GM18868 (cell line): Measurements from ENCODE around the gene SLC22A14.

Source experiments
- ATAC-seq: cut with Tn5 transposase; IDR thresholded peaks from one replicate; pipeline ENCODE4 v1.9.1; 2021; ENCODE audit warnings: mild to moderate bottlenecking, moderate library complexity; ENCODE audit not compliant: unreplicated experiment

SLC22A14 gene

GRCh38 chr3:38337703-38338102, 55.6 kb downstream of the SLC22A14 start:
- no peak for ATAC-seq

- ATAC-seq, result no peak
Observed at GRCh38 chr3:38343797-38344594, 61.9 kb downstream of the SLC22A14 start.

- ATAC-seq, result peak; percentile 23
Observed at GRCh38 chr3:38345879-38346586, 63.9 kb downstream of the SLC22A14 start.

GRCh38 chr3:38346587-38347410, 64.7 kb downstream of the SLC22A14 start, which contains the start of gene XYLB:
TSS of gene XYLB (plus strand) at chr3:38346785. CDS start at chr3:38346869, 84 bp downstream.
- ATAC-seq, result peak; percentile 98

GRCh38 chr3:38347421-38348200, 65.5 kb downstream of the SLC22A14 start:
- ATAC-seq, result no peak

GRCh38 chr3:38348903-38349302, 66.8 kb downstream of the SLC22A14 start:
- ATAC-seq, result no peak

GRCh38 chr3:38349684-38350359, 67.7 kb downstream of the SLC22A14 start:
- ATAC-seq, result no peak

- ATAC-seq, result no peak
Observed at GRCh38 chr3:38353151-38353550, 71.1 kb downstream of the SLC22A14 start.

GRCh38 chr3:38354588-38355330, 72.7 kb downstream of the SLC22A14 start:
- no peak for ATAC-seq

- ATAC-seq, result no peak
Observed at GRCh38 chr3:38359038-38359437, 76.9 kb downstream of the SLC22A14 start.

GRCh38 chr3:38360345-38360744, 78.3 kb downstream of the SLC22A14 start:
- ATAC-seq, result no peak

- ATAC-seq, result no peak
Observed at GRCh38 chr3:38361496-38361895, 79.4 kb downstream of the SLC22A14 start.

- ATAC-seq, result no peak
Observed at GRCh38 chr3:38362825-38363224, 80.7 kb downstream of the SLC22A14 start.

GRCh38 chr3:38364721-38365400, 82.8 kb downstream of the SLC22A14 start:
- ATAC-seq, result no peak

- ATAC-seq, result no peak
Observed at GRCh38 chr3:38365469-38366062, 83.5 kb downstream of the SLC22A14 start.

- ATAC-seq, result no peak
Observed at GRCh38 chr3:38366082-38366481, 84.0 kb downstream of the SLC22A14 start.

- ATAC-seq, result no peak
Observed at GRCh38 chr3:38367779-38368178, 85.7 kb downstream of the SLC22A14 start.
